Kidney (tissue), 14 donors: ENCODE measurements around the gene SMIM5. TPM values are rescaled to one million over a fixed set of nuclear protein-coding genes. Genes with fewer than 3 reads are reported as not detected.

Source experiments
- DNase-seq, 5 donors: peaks; one replicate each; pipeline ENCODE4 v3.0.0-alpha.2; 2013 to 2020
- FAIRE-seq: peaks from 2 replicates; lab custom pipeline; 2012; peaks lifted over from hg19 to GRCh38; lab: Jason Lieb, UNC
- H3K27ac ChIP-seq, 2 donors: one replicate each; pipeline ENCODE4 v1.7.0; 2013; ENCODE audit warnings: low read depth in 2 of 2, low read length in 2 of 2, inconsistent platforms in 1 of 2
- H3K27me3 ChIP-seq: one replicate; pipeline ENCODE4 v1.7.1; 2013; ENCODE audit warnings: low read length, inconsistent platforms; ENCODE audit not compliant: control insufficient read depth, insufficient read depth
- H3K36me3 ChIP-seq, 3 donors: one replicate each; pipeline versions ENCODE4 v1.7.0 to v1.7.1; 2013; ENCODE audit warnings: low read length in 3 of 3, control low read depth in 1 of 3, inconsistent platforms in 1 of 3; ENCODE audit not compliant: insufficient read depth in 3 of 3, control insufficient read depth in 2 of 3
- H3K4me1 ChIP-seq, 3 donors: one replicate each; pipeline versions ENCODE4 v1.7.0 to v1.7.1; 2013; ENCODE audit warnings: low read length in 3 of 3, inconsistent platforms in 1 of 3, low read depth in 1 of 3; ENCODE audit not compliant: control insufficient read depth in 2 of 3, insufficient read depth in 2 of 3
- H3K4me3 ChIP-seq, 3 donors: one replicate each; pipeline versions ENCODE4 v1.7.0 to v1.8.1; 2013; ENCODE audit warnings: low read length in 3 of 3, control low read depth in 1 of 3, inconsistent platforms in 1 of 3
- H3K9ac ChIP-seq, 3 donors: one replicate each; pipeline versions ENCODE4 v1.7.0 to v1.7.1; 2013; ENCODE audit warnings: low read length in 3 of 3, control low read depth in 1 of 3, inconsistent platforms in 1 of 3
- H3K9me3 ChIP-seq, 3 donors: one replicate each; pipeline versions ENCODE4 v1.7.0 to v1.7.1; 2013; ENCODE audit warnings: low read length in 3 of 3, control low read depth in 1 of 3, inconsistent platforms in 1 of 3; ENCODE audit not compliant: control insufficient read depth in 2 of 3, insufficient read depth in 1 of 3
- intact Hi-C: fragments of 100-400 bp; cut with DNase I; formaldehyde crosslinking; loops from one replicate; pipeline ENCODE4 v1.11.1; 2022
- polyA plus RNA-seq: library from polyadenylated mRNA; stranded (reverse); fragments of 350-450 nt; fragmentation: Illumina TruSeq; extraction: RNeasy Lipid Tissue Mini Kit (QIAGEN cat#74804); gene quantifications from one replicate; pipeline ENCODE4 v1.2.3, GENCODE V29; 2014; ENCODE audit warnings: low read depth, low replicate concordance; ENCODE audit not compliant: insufficient read depth
- total RNA-seq: library from RNA; stranded (reverse); fragmentation: NEBNext Ultra II Directional; extraction: Animal tissue kit (Norgen Biotek cat#: 25700); gene quantifications from one replicate; pipeline ENCODE4 v1.2.1, GENCODE V29; 2021
- TF ChIP-seq, protein P1 (sequence below): IDR thresholded peaks from 3 replicates; pipeline ENCODE4 v1.5.1; 2012; ENCODE audit warnings: mild to moderate bottlenecking, moderate library complexity, borderline replicate concordance; ENCODE audit not compliant: insufficient read depth; ENCODE audit errors: extremely low read depth
- donor health status: control.
- donor health status: control.
- donor health status: control.
- donor health status: control.
- donor health status: control.
- donor health status: DM: yes; HTN: yes; CAD: no.
- donor health status: Normal renal cell carcinoma (clear cell type).

SMIM5 gene
- total and polyA plus RNA-seq, 2 donors from 2014 or later: 8.0 to 63.0 TPM

DNA sequence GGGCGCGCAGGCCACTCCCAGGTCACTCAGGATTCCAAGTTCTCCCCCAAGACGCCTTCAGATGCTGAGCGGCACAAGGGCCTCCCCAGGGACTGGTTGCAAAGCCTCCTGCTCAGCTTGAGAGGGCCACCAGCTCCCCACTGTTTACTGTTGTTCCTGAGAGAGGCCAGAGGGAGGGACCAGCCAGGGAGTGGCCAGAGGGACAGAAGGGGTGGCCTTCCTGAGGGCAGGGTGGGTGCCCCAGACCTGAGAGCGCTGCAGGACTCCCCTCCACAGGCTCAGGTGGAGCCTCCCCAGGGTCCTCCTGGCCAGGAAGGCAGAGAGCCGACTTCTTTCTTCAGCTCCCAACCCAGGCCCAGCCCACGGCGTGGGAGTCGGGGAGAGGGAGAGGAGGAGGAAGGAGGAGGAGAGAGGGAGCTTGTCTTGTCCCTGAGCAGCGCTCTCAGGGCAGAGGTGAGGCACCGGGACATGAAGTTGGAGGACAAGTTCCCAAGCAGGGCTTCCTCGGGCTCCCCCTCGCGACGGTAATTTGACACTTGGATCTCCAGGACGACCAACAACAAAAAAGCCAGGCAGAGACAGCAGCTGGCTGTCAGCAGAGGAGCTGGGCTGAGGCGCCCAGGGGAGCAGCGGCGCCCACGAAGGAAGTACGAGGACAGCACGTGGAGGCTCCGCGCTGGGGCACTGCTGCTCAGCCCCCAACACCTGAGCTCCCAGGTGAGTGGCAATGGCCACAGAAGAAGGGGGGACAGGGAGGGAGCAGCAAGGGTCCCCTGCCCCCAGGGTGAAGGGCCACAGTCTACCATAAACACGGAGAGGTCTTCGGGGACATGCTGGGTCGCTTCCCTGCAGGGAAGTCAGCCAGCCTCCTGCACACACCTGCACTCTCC, 497 bp downstream of the SMIM5 start:
- Histone ChIP-seq H3K4me3 (peak overlapping the region; percentile 5 to 58 (median 27)), H3K9me3 (no peaks in the 10 kb centered on the region), H3K27ac (peak overlapping the region; percentile 88 to 92), H3K9ac (peak overlapping the region in 2 of 3 donors; percentile 27 to 78), H3K36me3 (peaks cover 0 to 2% (median 0%) of the 10 kb centered on the region in 3 donors), H3K4me1 (peaks cover 0 to 28% (median 10%) of the 10 kb centered on the region in 3 donors), H3K27me3 (no peaks in the 10 kb centered on the region)
- peak; percentile 96 to 99 (median 98) for DNase-seq
- intact Hi-C loops: no loop called here
- FAIRE-seq: no peak
- TF ChIP-seq, protein P1, sequence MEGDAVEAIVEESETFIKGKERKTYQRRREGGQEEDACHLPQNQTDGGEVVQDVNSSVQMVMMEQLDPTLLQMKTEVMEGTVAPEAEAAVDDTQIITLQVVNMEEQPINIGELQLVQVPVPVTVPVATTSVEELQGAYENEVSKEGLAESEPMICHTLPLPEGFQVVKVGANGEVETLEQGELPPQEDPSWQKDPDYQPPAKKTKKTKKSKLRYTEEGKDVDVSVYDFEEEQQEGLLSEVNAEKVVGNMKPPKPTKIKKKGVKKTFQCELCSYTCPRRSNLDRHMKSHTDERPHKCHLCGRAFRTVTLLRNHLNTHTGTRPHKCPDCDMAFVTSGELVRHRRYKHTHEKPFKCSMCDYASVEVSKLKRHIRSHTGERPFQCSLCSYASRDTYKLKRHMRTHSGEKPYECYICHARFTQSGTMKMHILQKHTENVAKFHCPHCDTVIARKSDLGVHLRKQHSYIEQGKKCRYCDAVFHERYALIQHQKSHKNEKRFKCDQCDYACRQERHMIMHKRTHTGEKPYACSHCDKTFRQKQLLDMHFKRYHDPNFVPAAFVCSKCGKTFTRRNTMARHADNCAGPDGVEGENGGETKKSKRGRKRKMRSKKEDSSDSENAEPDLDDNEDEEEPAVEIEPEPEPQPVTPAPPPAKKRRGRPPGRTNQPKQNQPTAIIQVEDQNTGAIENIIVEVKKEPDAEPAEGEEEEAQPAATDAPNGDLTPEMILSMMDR: peak; percentile 66

DNA sequence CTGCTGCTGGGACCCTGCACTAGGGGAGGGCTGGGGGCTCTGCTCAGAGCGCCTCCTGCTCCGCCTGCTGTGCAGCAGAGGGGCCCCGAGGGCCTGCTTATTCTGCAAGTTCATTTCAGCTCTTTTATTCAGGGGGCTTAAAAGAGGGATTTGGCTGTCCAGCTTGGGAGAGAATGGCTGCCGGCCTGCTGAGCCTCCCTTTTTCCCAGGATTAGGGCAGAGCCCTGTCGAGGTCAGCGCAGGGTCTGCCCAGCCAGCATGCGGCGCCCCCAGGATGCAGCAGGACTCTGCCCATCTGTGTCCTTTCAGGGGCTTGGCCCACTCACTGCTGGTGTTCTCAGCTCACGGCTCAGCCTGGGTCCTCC, 1.1 kb downstream of the SMIM5 start:
- DNase-seq (peak in 1 of 5 donors; percentile 69), FAIRE-seq (no peak)
- peaks cover 0 to 33% (median 16%) of the 10 kb centered on the region in 3 donors for H3K4me1 ChIP-seq
- TF ChIP-seq, protein P1: no peak
- intact Hi-C loops: no loop called here
- H3K9ac ChIP-seq: peak overlapping the region in 2 of 3 donors; percentile 27 to 78
- no peaks in the 10 kb centered on the region for H3K27me3 ChIP-seq
- H3K4me3 ChIP-seq: peak overlapping the region in 2 of 3 donors; percentile 51 to 58
- no peaks in the 10 kb centered on the region for H3K9me3 ChIP-seq
- peaks cover 0 to 2% (median 0%) of the 10 kb centered on the region in 3 donors for H3K36me3 ChIP-seq
- H3K27ac ChIP-seq: peak overlapping the region; percentile 88 to 92

DNA sequence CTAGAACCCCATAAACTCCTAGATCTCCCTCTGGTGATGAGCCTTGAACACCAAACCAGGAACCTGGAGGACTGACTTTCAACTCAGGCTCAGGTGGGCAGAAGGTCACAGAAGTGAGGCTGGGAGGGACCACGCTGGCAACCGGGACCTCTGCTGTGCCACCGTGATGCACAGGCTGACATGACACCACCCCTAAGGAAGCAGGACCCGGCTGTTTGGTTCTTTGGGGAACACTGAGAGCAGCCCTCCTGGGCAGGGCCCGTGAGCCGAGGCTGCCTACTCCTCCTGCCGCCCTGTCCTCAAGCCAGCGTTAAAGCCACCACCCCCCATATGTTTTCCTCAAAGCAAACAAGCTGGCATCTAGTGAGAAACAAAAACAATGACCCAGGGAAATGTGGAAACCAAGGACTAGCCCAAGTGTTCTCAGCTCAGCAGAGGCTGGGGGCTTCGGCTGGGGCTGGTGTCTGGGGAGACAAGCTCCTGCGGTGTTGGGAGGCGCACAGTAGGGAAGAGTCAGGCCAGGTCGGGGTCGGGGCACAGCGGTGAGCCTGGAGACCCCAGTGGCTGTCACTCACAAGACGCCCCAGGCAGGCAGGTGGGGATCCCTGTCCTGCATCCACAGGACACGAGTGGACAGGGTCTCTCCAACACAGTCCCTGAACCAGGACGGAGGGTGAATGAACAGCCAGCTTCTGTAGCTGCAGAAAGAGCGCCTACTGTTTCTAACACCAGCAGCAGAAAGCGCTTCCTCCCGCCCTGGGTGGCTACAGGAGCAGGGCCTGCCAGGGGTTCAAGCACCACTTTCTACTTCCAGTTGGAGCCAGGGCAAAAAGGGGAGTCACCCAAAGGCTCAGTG, 1.7 kb downstream of the SMIM5 start:
- DNase-seq (peak in 2 of 5 donors; percentile 52 to 75), FAIRE-seq (no peak)
- Histone ChIP-seq H3K9ac (peak overlapping the region in 2 of 3 donors; percentile 9 to 78), H3K27me3 (no peaks in the 10 kb centered on the region), H3K36me3 (peaks cover 0 to 2% (median 0%) of the 10 kb centered on the region in 3 donors), H3K4me1 (peaks cover 0 to 35% (median 19%) of the 10 kb centered on the region in 3 donors), H3K27ac (peak overlapping the region; percentile 88 to 92), H3K4me3 (peak overlapping the region in 2 of 3 donors; percentile 51 to 58), H3K9me3 (no peaks in the 10 kb centered on the region)
- intact Hi-C loops: no loop called here
- TF ChIP-seq, protein P1: no peak
